8988T (cell line): ENCODE results near the gene C6orf120.

Experiments used
- DNase-seq: peaks from one replicate; pipeline ENCODE4 v3.0.0; 2011

C6orf120 gene

DNA sequence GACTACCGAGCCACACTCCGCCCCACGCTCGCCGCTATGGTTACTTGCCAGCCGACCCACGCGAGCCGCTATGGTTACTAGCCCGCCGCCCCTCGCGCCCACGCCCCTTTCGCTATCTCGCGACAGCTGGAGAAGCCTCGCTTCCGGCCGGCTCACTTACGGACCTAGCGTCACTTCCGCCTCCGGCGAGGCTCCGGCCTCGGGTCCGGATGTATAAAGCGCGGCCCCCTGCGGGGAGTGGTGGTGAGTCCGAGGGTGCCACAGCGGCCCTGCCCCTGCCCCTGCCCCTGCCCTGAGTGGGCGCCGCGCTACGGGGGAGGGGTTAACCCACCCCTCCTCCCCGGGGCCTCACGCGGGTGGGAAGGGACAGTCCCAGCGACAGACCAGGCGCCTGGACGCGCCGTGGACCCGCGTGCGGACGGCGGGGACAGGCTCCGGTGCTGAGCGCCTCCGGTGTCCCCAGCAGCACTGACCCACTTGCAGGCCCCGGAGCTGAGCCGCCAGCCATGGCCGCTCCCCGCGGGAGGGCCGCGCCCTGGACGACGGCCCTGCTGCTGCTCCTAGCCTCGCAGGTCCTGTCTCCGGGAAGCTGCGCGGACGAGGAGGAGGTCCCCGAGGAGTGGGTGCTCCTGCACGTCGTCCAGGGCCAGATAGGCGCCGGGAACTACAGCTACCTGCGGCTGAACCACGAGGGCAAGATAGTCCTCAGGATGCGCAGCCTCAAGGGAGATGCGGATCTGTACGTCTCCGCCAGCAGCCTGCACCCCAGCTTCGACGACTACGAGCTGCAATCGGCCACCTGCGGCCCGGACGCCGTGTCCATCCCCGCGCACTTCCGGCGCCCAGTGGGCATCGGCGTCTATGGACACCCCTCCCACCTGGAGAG is at the start of gene C6orf120, which contains the start of gene WDR27:
C6orf120 (plus strand) TSS at position 173 of the 886 bp plus-strand sequence; CDS start at position 507, 334 bp downstream.
WDR27 (minus strand) TSS at position 76 of the 886 bp plus-strand sequence. CDS start 13,024 bp downstream, outside the sequence.
- peak; percentile 90 for DNase-seq

DNA sequence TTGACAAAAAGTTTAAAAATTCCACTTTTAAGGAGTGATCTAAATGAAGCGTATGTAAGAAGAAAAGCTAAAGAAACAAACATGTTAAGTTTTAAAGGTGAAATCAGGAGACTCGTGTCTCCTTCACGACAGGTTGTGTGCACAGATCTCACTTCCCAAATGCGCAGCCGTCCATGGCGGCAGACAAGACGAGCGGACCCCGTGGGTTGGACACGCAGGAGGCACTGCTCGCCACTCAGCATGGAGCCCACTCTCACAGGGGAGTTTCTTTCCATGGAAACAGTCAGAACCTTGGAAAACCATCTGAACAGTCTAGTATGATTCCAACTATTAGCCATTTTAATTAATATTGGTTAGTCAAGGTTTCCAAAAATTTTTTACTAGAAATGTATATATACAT is 49.0 kb upstream of the C6orf120 start:
- DNase-seq: no peak

DNA sequence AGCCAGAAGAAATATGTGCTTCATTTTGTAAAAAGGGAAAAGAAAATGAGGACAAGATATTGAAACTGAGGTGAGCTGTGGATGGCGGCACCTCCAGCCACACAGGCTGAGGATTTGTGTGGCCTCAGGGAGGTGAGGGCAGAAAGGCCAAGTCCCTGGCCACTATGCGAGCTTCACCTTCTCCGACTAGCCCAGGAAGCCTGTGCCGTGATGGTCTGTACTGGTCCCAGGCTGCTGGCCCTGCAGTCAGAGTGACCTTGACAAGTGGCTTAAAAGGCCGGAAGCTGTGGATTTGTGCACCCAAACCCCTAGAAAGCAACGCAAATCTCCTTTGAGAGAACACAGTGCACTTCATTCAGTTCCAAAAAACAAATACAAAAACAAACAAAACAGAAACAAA is 48.2 kb upstream of the C6orf120 start:
- no peak for DNase-seq

DNA sequence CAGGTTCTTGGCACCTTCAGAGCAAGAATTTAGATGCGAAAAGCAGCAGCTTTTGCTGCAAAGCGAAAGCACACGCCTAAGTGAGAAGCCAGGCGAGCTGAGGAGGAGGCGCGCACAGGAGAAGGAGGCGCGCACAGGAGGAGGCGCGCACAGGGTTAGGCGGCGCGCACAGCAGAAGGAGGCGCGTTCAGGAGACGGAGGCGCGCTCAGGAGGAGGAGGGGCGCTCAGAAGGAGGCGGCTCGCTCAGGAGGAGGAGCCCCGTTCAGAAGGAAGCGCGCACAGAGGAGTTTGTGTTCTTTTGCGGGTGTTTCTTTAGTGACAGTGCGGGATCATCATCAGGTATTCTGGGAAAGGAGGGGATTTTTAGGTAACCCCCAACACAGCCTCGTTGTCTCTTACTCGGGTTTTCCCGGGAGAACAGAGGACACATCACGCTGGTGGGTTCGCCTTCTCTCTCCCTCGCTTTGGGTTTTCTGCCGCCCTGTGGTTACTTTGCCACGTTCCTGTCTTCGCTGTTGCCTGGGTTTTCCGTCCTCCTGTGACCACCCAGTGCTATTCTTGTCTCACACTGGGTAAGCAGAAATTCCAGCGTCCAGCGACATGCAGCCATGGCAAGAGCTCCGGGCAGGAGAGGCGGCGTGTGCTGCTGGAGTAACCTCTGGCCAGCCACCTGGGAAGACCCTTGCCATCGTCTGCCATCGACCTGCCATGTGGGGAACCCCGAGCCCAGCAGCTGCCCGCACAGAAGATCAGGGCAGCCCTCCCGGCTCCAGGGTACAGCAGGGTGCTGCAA is 47.1 kb upstream of the C6orf120 start:
- DNase-seq: no peak

DNA sequence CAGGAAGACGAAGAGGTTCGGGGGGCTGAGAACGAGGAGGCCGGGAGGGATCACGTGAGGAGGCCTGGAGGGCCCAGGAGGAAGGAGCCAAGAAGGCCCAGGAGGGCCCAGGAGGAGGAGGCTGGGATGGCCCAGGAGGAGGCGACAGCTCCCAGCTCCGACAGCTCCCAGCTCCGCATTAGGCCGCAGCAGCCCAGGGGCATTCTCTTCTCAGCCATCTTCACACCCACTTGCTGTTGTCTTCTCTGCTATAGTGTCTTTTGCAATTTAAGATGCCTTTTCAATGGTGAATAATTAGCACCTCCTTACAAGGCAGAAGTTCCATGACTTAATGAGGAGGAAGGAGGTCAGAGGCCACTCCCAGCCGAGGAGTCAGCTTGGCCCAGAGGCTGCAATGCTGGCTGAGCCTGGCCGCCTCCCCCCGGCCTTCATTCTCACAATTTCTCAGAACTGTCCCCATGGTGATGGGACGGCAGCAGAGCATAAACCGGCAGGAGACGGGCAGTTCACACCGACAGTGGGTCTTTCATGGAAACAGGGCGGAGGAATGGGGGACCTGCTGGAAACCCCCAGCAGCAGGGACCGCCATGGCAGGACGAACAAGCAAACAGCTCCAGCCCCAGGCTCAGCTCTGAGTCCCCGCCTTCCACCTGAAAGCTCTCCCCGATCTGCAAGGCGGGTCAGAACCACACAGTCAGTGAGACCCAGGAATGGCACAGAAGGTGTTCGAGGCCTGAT is 45.2 kb upstream of the C6orf120 start:
- DNase-seq: no peak

DNA sequence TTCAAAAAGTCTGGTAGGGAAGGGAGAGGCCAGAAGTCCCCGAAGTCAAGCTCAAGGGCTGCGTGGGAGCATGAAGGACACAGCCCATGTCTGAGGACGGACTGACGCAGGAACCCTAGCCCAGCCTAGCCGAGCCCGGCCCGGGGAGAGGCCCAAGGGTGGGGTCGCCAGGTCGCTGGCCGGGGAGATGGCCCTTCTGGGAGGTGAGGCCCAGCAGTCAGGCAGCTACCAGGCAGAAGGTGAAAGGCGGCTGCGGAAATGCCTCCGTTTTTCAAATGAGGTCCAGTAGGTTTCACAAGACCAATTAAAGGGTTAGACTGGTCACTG is 44.7 kb upstream of the C6orf120 start:
- DNase-seq: no peak

DNA sequence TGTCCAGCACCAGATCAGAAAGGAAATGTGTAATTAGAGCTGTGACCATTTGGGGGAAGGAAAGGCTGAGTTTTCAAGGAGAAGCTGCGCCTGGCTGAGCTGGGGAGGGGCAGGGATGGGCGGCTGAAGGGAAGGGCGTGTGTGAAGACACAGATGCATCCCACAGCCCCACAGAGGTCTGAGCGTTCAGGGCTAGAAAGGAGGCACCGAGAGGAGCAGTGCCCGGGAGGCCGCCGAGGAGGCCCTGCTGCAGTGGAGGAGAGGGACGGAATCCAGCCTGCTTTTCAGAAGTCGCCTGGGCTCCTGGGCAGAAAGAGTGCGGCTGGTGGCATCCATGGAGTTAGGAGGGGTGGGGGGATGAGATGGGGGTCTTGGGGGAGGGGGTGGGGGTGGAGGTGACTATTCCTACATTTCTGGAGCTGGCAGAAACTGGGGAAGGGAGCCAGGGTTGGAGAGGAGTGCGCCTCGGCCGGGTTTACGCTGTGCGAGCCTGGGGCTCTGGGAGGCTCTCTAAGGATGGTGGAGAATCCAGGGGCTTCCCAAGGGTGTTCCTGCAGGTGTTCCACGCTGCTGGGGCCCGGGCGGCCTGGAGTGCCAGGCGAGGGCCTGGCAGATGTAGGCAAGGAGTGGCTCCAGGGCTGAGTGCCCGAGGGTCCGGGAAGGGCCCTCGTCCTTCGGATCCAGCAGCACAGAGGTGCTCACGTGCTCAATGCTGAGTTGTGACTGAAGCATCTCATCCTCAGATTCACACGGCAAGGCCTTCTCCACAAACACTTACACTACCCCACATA is 41.9 kb upstream of the C6orf120 start:
- DNase-seq: no peak

DNA sequence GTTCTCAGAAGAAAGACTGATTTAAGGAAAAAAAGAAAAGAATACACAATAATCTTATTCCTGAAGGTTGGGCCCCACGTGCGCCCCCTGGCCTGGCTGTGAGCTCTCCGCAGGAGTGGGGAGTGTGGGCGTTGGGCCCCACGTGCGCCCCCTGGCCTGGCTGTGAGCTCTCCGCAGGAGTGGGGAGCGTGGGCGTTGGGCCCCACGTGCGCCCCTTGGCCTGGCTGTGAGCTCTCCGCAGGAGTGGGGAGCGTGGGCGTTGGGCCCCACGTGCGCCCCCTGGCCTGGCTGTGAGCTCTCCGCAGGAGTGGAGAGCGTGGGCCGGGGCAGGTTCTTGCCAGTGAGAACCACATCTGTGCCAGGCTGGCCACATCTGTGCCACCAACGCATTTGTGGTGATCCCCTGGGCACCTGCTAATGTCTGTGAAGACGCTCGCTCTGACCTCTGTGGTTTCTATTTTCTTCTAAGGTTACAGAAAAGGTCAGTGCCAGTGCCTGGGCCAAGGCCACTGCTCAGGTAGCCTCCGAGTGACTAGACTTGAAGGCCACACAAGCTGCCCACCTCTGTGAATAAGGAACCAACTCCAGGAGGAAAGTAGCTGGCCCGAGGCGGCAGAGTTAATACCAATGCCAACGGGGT is 41.1 kb upstream of the C6orf120 start:
- no peak for DNase-seq

DNA sequence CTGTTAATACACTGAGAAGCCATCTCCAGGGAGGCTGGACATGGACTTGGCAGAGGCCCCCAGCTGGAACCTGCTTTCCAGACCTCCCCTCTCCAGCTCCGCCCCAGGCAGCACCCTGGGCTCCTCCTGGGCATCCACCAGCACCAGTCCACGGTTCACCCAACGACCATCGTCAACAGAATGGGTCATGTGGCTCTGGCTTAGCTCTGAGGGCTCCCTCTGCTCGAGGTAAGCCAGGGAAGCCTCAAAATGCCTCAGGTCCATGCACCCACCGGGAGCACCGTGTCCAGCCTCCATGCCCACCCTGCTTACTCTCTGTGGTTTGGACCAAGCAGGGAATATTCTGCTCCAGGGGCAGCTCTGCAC is 40.6 kb upstream of the C6orf120 start:
- no peak for DNase-seq

DNA sequence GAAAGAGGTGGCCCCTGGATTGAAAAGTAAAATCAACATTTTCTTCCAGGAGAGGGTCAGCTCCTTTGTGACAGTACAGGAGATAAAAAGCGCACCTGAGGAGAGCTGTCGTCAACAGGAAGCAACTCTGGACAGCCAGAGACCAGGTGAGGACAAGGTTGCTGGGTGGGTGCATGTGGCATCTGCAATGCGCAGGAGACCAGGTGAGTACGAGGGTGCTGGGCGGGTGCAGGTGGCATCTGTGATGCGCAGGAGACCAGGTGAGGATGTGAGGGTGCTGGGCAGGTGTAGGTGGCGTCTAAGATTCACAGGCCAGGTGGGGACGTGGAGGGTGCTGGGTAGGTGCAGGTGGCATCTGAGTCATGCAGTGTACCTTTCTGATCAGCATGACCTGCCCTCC is 38.5 kb upstream of the C6orf120 start:
- DNase-seq: no peak

DNA sequence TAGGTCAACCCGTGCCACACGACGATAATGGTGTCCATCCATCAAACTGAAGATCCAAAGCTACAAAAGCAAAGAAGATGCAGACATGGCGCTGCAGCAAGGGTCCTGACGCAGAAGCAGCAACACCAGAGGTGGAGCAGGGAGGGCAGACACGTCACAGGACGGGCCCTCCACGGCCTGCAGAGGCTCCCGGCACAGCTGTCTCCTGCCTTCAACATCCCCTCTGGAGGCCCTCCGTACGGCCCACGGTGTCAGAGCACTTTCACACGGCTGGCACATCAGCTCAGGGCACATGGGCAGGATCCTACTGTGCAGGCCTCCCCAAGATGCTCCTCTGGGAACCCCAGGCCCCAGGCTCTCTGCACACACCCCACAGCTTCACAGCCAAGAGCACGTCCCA is 37.7 kb upstream of the C6orf120 start:
- no peak for DNase-seq

DNA sequence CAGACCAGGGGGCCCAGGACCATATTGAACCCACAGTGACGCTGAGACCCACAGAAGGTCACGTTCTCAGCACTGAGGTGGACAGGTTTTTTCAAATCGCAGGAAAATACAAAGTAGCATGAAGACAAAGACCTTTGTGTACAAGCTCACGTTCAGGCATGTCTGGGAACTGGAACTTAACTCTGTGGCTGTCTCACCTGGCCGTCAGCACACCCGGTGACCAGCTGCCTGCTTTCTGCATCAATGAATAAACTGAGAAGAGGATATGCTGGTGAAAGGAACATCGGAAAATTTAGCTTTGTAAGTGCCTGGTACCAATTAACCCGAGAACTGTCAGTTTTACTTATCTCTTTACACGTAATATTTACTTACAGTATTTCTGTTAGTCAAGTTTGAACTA is 36.6 kb upstream of the C6orf120 start:
- DNase-seq: no peak

DNA sequence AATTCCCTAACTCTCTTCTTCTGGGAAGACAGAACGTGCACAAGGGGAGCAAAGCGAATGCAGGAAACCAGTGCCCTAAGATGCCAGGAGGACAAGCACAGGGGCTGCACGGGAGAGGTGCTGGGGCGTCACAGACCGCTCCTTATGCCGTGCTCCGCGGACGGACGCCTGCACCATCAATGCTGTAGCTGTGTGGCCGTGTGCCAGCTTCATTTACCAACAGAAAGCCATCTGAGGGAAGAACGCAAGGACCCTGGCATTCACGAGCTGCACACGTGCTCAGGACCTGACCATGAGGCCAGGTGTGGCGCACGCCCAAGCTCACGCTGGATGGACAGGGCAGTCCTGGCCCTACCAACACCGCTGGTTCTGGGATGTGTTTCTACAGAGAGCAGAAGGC is 35.5 kb upstream of the C6orf120 start:
- no peak for DNase-seq

DNA sequence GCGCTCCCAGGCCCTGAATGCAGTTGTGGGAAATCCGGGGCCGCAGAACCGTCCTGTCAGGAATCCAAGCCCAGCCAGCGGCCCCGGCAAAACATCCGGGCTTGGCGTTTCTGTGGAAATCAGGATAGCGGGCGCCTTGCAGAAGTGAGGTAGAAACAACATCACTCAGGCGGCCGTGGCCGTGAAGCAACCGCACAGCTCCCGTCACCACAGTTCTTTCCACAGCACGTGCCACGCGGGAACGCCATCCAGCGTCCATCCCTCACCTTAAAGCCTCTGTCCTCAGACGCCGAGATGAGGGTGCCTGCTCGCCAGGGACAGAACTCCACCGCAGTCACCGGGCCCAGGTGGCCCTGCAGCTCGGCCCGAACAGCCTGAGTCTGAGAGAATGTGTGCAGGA is 34.2 kb upstream of the C6orf120 start:
- DNase-seq: no peak

DNA sequence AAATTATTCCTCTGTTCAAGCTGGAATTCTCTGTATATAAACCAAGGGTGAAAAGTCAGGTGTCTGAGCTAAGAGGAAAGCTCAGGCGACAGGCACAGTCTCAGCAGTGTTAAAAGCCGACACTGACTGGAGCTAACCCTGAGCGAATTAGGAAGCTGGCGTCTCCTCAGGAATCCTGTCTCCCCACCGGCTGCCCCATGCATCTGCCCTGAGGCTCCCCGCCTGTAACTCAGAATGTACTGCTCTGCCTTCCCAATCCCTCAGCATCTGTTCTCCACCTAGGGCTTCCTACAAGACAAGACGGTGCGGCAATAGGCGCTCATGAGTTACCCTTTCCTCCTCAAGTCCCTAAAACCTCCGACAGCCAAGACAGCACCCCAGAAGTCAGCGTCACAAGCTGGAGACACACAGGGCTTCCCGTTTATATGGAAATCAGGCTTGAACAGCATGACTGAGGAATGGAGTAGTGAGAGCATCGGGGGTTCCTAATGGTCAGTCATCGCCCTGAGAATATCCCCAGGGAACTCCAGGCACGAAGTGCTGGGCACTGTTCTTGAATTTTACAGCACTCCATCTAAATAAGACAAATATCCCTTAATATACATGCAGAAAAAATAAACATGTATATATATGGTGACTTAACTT is 33.6 kb upstream of the C6orf120 start:
- DNase-seq: no peak

DNA sequence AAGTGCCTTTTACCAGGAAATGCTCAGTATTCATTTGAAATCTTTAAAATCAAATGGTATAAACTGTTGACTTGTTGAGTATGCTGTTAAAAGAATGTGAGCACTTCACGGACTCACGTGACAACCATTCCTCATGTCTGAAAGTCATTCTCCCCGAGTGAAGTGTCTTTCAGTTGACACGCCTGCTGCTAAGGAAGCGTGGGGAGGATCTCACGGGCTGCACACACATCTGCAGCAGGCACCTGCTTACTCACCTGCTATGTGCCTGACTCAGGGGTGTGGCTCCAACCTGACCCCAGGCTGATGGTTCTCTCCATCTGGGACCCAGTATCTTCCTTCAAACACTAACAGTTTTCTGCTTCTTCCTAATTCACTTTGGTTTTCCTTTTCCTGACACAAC is 32.8 kb upstream of the C6orf120 start:
- no peak for DNase-seq

DNA sequence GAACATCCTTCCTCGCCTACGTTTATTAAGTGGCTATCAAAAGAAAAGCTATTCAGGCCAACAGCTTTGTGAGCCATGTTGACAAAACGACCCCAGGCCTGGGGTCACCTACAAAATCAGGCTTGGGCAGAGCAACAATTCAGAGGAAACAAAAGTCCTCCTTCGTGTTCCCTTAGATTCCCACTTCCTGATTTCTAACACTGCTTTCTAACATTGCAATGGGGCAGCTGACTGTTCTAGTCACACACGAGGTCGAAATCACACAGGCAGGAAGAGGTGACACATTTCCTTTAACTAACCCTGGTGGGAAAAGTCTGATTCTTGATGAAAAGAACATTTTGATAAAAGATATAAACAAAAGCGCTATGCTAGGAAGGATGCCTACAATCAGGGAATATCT is 32.0 kb upstream of the C6orf120 start:
- no peak for DNase-seq

DNA sequence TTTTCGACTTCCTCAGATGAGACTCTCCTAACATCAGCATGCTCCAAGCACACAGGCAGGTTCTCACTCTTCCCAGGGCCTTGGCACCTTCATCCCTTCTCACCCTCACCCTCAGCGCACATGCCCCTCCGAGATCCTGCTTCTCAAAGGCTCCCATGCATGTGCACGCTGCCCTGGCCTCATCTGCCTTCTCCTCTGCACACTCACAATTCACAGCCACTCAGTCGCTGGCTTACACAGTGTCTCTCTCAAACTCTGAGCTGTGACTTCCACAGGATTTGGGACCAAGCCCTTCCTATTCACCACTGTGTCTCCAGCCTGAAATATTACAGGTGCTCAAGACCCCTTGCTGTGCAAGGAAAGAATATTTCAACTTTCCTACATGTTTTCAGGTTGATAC is 30.4 kb upstream of the C6orf120 start:
- DNase-seq: no peak

DNA sequence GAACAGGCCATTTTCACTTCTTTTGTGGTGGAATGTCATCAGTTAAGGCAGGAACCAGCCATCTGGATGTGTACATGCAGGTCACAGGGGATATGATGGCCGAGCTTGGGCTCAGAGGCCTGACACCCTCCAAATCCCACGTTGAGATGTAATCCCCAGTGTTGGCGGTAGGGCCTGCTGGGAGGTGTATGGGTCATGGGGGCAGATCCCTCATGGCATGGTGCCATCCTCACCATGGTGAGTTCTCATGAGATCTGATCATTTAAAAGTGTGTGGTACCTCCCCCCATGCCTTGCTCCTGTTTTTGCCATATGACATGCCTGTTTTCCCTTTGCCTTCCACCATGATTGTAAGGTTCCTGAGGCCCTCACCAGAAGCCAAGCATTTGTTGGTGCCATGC is 26.9 kb upstream of the C6orf120 start:
- no peak for DNase-seq

DNA sequence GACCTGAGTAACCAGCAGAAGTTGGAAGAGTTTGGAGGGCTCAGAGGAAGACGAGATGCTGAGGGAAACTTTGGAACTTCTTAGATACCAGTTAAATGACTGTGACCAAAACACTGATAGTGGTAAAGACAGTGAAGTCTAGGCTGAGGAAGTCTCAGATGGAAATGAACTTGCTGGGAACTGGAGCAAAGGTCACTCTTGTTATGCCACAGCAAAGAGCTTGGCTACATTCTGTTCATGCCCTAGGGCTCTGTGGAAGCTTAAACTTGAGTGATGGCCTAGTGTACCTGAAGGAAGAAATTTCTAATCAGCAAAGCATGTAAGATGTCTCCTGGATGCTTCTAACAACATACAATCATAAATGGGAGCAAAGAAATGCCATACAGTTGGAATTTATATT is 24.8 kb upstream of the C6orf120 start:
- no peak for DNase-seq

DNA sequence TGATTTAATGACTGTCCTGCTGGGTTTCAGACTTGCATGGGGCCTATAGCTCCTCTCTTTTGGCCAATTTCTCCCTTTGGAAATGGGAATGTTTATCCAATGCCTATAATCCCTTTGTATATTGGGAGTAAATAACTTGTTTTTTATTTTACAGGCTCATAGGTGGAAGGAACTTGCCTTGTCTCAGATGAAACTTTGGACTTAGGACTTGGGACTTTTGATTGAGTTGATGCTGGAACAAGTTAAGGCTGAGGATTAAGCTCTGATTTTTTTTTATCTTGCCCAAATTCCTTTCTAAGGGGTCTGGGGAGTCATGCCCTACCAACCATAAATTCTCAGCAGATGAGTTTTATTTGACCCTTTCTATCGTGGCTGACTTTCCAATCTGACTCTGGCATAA is 23.6 kb upstream of the C6orf120 start:
- DNase-seq: no peak

DNA sequence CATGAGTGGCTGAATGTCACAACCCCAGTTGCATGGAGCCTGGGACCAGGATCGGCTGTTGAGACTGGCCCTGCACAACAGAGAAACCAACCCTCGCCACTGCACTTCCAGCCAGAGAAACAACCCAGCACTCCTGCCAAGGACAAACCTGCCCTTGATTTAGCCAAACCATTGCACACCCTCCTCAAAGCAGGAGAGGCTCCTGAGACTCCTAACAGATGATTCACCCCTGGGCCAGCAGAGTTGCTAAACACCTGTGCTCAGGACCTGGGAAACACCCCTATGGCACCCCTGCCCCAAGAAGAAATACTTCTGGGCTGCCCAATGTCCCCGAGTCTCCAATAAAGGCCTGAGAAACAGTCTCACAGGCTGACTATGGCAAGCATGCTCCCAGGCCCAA is 17.9 kb upstream of the C6orf120 start:
- DNase-seq: no peak
